ENCODE results near the gene LDOC1. TPM values are rescaled to one million over a fixed set of nuclear protein-coding genes. Genes with fewer than 3 reads are reported as not detected.
"Not testable (repeated sequence)": the region's sequence is repeated elsewhere in the genome, so short reads cannot be mapped to it uniquely, and the experiment has no call there.

The LDOC1 gene
- total and polyA plus RNA-seq, 2 experiments from 2014 or later = 9.0 to 137 TPM

DNA sequence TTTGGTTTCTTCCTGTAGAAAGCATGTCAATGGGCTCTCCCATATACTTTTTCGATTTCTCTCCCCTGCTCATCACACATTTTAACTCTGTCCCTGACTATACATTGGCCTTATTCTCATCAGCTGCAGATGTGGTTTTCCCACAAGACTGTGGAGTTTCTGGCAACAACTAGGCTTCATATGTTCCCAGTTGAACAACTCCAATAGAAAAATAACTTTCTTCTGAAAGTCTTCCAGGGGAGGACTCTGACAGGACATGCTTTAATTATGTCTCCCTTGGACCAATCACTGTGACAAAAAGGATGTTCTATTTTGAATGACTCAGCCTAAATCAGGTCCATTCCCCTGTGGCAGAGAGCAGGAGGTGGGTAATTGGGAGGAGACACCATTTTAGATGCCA is 37.3 kb upstream of the LDOC1 start:
- 88% methylated on average over 1 of the region's 1 CpG for WGBS (ENCODE audit: low lambda C conversion rate, missing lambda C conversion rate)
- no peaks in the 10 kb centered on the region for H3K36me3 ChIP-seq (replicated peaks; ENCODE audit: insufficient read depth, low read depth)

GRCh38 chrX:141201962-141202361 is 25.0 kb upstream of the LDOC1 start:
- Histone ChIP-seq H4K20me1 (ENCODE audit: insufficient read depth, poor library complexity, severe bottlenecking) (no peaks in the 10 kb centered on the region), H3K9me3 (ENCODE audit: low read depth) (no peaks in the 10 kb centered on the region), H3K4me3 (no peak overlapping the region), H3K79me2 (no peaks in the 10 kb centered on the region), H2AFZ (no peak overlapping the region), H3K27ac (no peak overlapping the region), H3K4me2 (no peak overlapping the region), H3K9me2 (replicated peaks; ENCODE audit: insufficient read depth) (no peaks in the 10 kb centered on the region), H3K27me3 (no peaks in the 10 kb centered on the region), H3K4me1 (ENCODE audit: insufficient read depth) (no peaks in the 10 kb centered on the region), H3K36me3 (replicated peaks; ENCODE audit: insufficient read depth, low read depth) (no peaks in the 10 kb centered on the region)
- TF ChIP-seq EZH2 (IDR thresholded peaks at IDR 0.05; ENCODE audit: borderline replicate concordance) (no peak), EZH2phosphoT487 (IDR thresholded peaks at IDR 0.05; ENCODE audit: low read depth, severe bottlenecking, unreplicated experiment) (no peak), CTCF (IDR thresholded peaks at IDR 0.05; ENCODE audit: poor library complexity) (no peak)
- no peak for DNase-seq (ENCODE audit: low spot score)
- WGBS (ENCODE audit: low lambda C conversion rate, missing lambda C conversion rate) = 75% methylated on average over 3 of the region's 3 CpGs

More for the DNA sequence above, 37.3 kb upstream of the LDOC1 start:
- Histone ChIP-seq H3K4me1 (ENCODE audit: insufficient read depth) (no peaks in the 10 kb centered on the region), H3K9me2 (replicated peaks; ENCODE audit: insufficient read depth) (no peaks in the 10 kb centered on the region), H3K27ac (no peak overlapping the region), H4K20me1 (ENCODE audit: insufficient read depth, poor library complexity, severe bottlenecking) (no peaks in the 10 kb centered on the region), H3K4me2 (no peak overlapping the region), H2AFZ (no peak overlapping the region), H3K79me2 (no peaks in the 10 kb centered on the region), H3K27me3 (no peaks in the 10 kb centered on the region), H3K4me3 (no peak overlapping the region), H3K9me3 (ENCODE audit: low read depth) (no peaks in the 10 kb centered on the region)
- DNase-seq (ENCODE audit: low spot score) = no peak
- TF ChIP-seq EZH2 (IDR thresholded peaks at IDR 0.05; ENCODE audit: borderline replicate concordance) = no peak
- TF ChIP-seq CTCF (IDR thresholded peaks at IDR 0.05; ENCODE audit: poor library complexity) = no peak
- no peak for TF ChIP-seq EZH2phosphoT487 (IDR thresholded peaks at IDR 0.05; ENCODE audit: low read depth, severe bottlenecking, unreplicated experiment)

- WGBS (ENCODE audit: low lambda C conversion rate, missing lambda C conversion rate) = 97% methylated on average over 23 of the region's 24 CpGs
- H4K20me1 ChIP-seq (ENCODE audit: insufficient read depth, poor library complexity, severe bottlenecking); H3K79me2 ChIP-seq; H3K27ac ChIP-seq; H3K4me1 ChIP-seq (ENCODE audit: insufficient read depth); H3K9me2 ChIP-seq (replicated peaks; ENCODE audit: insufficient read depth); H3K36me3 ChIP-seq (replicated peaks; ENCODE audit: insufficient read depth, low read depth); DNase-seq (ENCODE audit: low spot score); H2AFZ ChIP-seq; H3K27me3 ChIP-seq; H3K4me3 ChIP-seq; H3K4me2 ChIP-seq; H3K9me3 ChIP-seq (ENCODE audit: low read depth): not testable (repeated sequence)
Measured at GRCh38 chrX:141188573-141188972, 11.6 kb upstream of the LDOC1 start.

DNA sequence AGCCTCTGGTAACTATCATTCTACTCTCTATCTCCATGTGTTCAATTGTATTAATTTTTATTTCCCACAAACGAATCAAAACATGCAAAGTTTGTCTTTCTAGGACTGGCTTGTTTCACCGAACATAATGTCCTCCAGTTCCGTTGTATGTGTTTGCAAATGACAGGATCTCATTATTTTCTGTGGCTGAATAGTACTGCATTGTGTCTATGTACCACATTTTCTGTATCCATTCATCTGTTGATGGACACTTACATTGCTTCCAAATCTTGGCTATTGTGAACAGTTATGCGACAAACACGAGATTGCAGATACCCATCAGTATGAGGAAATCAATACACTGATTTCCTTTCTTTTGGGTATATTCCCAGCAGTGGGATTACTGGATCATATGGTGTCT is 8.4 kb upstream of the LDOC1 start:
- H3K27me3 ChIP-seq = no peaks in the 10 kb centered on the region
- H3K4me3 ChIP-seq = no peak overlapping the region
- no peaks in the 10 kb centered on the region for H3K79me2 ChIP-seq
- DNase-seq (ENCODE audit: low spot score) = no peak
- no peaks in the 10 kb centered on the region for H4K20me1 ChIP-seq (ENCODE audit: insufficient read depth, poor library complexity, severe bottlenecking)
- no peaks in the 10 kb centered on the region for H3K9me3 ChIP-seq (ENCODE audit: low read depth)
- WGBS (ENCODE audit: low lambda C conversion rate, missing lambda C conversion rate) = 86% methylated on average over 5 of the region's 5 CpGs
- H3K4me2 ChIP-seq = no peak overlapping the region
- TF ChIP-seq EZH2 (IDR thresholded peaks at IDR 0.05; ENCODE audit: borderline replicate concordance) (no peak), CTCF (IDR thresholded peaks at IDR 0.05; ENCODE audit: poor library complexity) (no peak), EZH2phosphoT487 (IDR thresholded peaks at IDR 0.05; ENCODE audit: low read depth, severe bottlenecking, unreplicated experiment) (no peak)
- no peaks in the 10 kb centered on the region for H3K9me2 ChIP-seq (replicated peaks; ENCODE audit: insufficient read depth)
- no peaks in the 10 kb centered on the region for H3K36me3 ChIP-seq (replicated peaks; ENCODE audit: insufficient read depth, low read depth)
- H3K27ac ChIP-seq = no peak overlapping the region
- no peak overlapping the region for H2AFZ ChIP-seq
- no peaks in the 10 kb centered on the region for H3K4me1 ChIP-seq (ENCODE audit: insufficient read depth)
